Measurements from ENCODE around the gene PHTF1.

The PHTF1 gene

GRCh38 chr1:113677250-113678158 lies 81.8 kb downstream of the PHTF1 start:
- peak; percentile 86 for DNase-seq
- in situ Hi-C loops (cut with HindIII; ENCODE audit: low pct_ligation_motif_present, low sequenced_read_pairs), result no loop called here

GRCh38 chr1:113676524-113676923 lies 82.8 kb downstream of the PHTF1 start:
- TF ChIP-seq CTCF (IDR thresholded peaks at IDR 0.05; ENCODE audit: low read depth, low read length, missing control alignments), result no peak
- H3K36me3 ChIP-seq (replicated peaks), result no peaks in the 10 kb centered on the region
- no peaks in the 10 kb centered on the region for H3K27me3 ChIP-seq (replicated peaks)
- no peak for DNase-seq
- in situ Hi-C loops (cut with HindIII; ENCODE audit: low pct_ligation_motif_present, low sequenced_read_pairs), result no loop called here
- H3K27ac ChIP-seq, result no peak overlapping the region
- no peak overlapping the region for H3K4me3 ChIP-seq (ENCODE audit: low read depth, low read length)

More at GRCh38 chr1:113677250-113678158, 81.8 kb downstream of the PHTF1 start:
- H3K36me3 ChIP-seq (replicated peaks), result no peaks in the 10 kb centered on the region
- TF ChIP-seq CTCF (IDR thresholded peaks at IDR 0.05; ENCODE audit: low read depth, low read length, missing control alignments), result peak; percentile 40
- H3K27me3 ChIP-seq (replicated peaks), result no peaks in the 10 kb centered on the region
- H3K27ac ChIP-seq, result no peak overlapping the region
- H3K4me3 ChIP-seq (ENCODE audit: low read depth, low read length), result no peak overlapping the region

GRCh38 chr1:113675302-113675701 lies 84.0 kb downstream of the PHTF1 start:
- no peaks in the 10 kb centered on the region for H3K36me3 ChIP-seq (replicated peaks)
- TF ChIP-seq CTCF (IDR thresholded peaks at IDR 0.05; ENCODE audit: low read depth, low read length, missing control alignments), result no peak
- in situ Hi-C loops (cut with HindIII; ENCODE audit: low pct_ligation_motif_present, low sequenced_read_pairs), result no loop called here
- no peaks in the 10 kb centered on the region for H3K27me3 ChIP-seq (replicated peaks)
- H3K27ac ChIP-seq, result no peak overlapping the region
- no peak overlapping the region for H3K4me3 ChIP-seq (ENCODE audit: low read depth, low read length)
- no peak for DNase-seq

GRCh38 chr1:113674591-113674990 lies 84.7 kb downstream of the PHTF1 start:
- no peaks in the 10 kb centered on the region for H3K27me3 ChIP-seq (replicated peaks)
- H3K36me3 ChIP-seq (replicated peaks), result no peaks in the 10 kb centered on the region
- no peak for DNase-seq
- H3K4me3 ChIP-seq (ENCODE audit: low read depth, low read length), result no peak overlapping the region
- in situ Hi-C loops (cut with HindIII; ENCODE audit: low pct_ligation_motif_present, low sequenced_read_pairs), result no loop called here
- H3K27ac ChIP-seq, result no peak overlapping the region
- TF ChIP-seq CTCF (IDR thresholded peaks at IDR 0.05; ENCODE audit: low read depth, low read length, missing control alignments), result no peak

- Histone ChIP-seq H3K4me3 (ENCODE audit: low read depth, low read length) (no peak overlapping the region), H3K36me3 (replicated peaks) (no peaks in the 10 kb centered on the region), H3K27me3 (replicated peaks) (no peaks in the 10 kb centered on the region), H3K27ac (no peak overlapping the region)
- DNase-seq, result no peak
- TF ChIP-seq CTCF (IDR thresholded peaks at IDR 0.05; ENCODE audit: low read depth, low read length, missing control alignments), result no peak
- in situ Hi-C loops (cut with HindIII; ENCODE audit: low pct_ligation_motif_present, low sequenced_read_pairs), result no loop called here
Observed at GRCh38 chr1:113672491-113672890, 86.8 kb downstream of the PHTF1 start.
